Esophagus squamous epithelium (tissue), 4 donors: Measurements from ENCODE around the gene C11orf86.

Experiments used
- CTCF ChIP-seq, 6 experiments: fragments of 450-650 bp in 4 of 6; fragments of 200-600 bp in 2 of 6; sonication (generic) in 2 of 6; IDR thresholded peaks; one replicate each; pipeline ENCODE4 v1.5.1; 2016 to 2019; ENCODE audit warnings: antibody characterized with exemption in 6 of 6, mild to moderate bottlenecking in 4 of 6, moderate library complexity in 4 of 6
- POLR2A ChIP-seq, 4 donors: fragments of 450-650 bp; IDR thresholded peaks; one replicate each; pipeline ENCODE4 v1.6.1; 2017; ENCODE audit warnings: antibody characterized with exemption in 4 of 4, mild to moderate bottlenecking in 4 of 4, moderate library complexity in 3 of 4

- TF ChIP-seq CTCF (IDR thresholded peaks at IDR 0.05), result no peak
- TF ChIP-seq POLR2A (IDR thresholded peaks at IDR 0.05), result no peak
Observed at GRCh38 chr11:66974724-66975404, at the start of gene C11orf86.
